ENCODE results near the gene ATAD1. TPM values are rescaled to one million over a fixed set of nuclear protein-coding genes. Genes with fewer than 3 reads are reported as not detected.

The ATAD1 gene
- total RNA-seq, 1 donor: 51.8 TPM

DNA sequence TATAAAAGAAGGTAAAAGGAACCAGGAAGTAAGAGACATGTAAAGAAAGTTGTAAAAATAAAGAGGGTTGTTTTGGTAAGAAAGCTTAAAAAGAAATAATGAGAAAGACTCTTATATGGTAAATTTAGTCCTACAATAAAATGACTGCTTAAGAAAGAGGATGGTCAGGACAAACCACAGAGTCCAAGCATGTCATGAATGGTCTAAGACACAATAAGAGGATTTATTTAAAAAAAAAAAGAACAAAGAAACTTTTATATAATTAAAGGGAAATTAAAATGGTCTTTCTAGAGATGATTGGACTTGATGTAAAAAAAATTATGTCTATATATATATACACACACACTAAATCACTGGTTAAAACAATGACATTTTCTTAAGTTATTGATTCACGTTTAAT, 18.2 kb downstream of the ATAD1 start:
- no peak for DNase-seq (ENCODE audit: low read depth)
- TF ChIP-seq, protein P1, sequence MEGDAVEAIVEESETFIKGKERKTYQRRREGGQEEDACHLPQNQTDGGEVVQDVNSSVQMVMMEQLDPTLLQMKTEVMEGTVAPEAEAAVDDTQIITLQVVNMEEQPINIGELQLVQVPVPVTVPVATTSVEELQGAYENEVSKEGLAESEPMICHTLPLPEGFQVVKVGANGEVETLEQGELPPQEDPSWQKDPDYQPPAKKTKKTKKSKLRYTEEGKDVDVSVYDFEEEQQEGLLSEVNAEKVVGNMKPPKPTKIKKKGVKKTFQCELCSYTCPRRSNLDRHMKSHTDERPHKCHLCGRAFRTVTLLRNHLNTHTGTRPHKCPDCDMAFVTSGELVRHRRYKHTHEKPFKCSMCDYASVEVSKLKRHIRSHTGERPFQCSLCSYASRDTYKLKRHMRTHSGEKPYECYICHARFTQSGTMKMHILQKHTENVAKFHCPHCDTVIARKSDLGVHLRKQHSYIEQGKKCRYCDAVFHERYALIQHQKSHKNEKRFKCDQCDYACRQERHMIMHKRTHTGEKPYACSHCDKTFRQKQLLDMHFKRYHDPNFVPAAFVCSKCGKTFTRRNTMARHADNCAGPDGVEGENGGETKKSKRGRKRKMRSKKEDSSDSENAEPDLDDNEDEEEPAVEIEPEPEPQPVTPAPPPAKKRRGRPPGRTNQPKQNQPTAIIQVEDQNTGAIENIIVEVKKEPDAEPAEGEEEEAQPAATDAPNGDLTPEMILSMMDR (IDR thresholded peaks at IDR 0.05; ENCODE audit: insufficient read depth, low read length): no peak
- H3K4me3 ChIP-seq (ENCODE audit: low read depth, low read length): no peak overlapping the region

DNA sequence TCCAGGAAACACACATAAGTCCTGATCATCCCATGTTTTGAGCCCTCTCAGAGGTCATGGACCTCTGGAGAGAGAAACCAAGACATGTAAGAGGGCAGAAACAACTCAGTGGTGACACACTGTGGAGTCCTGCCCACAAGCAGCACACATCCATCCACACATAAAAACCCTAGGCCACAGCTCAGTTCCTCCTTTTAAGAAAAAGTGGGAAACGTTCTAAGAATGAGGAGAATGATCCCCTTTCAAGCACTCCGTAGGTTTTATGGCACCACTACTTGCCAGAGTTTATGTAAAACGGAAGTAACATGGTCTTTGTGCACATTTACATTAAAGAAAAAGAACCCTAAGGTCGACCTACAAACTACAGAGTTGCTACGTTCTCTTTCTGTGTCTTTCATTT, 19.9 kb downstream of the ATAD1 start:
- DNase-seq (ENCODE audit: low read depth): no peak
- no peak overlapping the region for H3K4me3 ChIP-seq (ENCODE audit: low read depth, low read length)
- TF ChIP-seq, protein P1 (IDR thresholded peaks at IDR 0.05; ENCODE audit: insufficient read depth, low read length): no peak

DNA sequence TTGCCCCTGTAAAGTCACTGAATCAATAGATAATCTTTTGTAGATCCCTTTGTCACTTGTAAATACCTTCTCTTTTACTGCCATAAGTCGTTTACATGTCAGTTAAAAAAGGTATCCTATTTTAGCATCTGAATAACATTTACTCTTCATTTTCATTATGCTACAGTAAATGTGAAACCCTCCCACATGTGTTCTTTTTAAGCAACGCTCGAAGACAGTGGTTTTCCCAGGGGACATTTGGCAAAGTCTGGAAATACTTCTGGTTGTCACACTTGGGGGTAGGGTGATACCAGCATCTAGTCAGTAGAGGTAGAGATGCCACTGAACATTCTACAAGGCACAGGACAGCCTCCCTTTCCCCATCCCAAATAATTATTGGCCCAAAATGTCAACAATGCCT, 23.7 kb downstream of the ATAD1 start:
- no peak overlapping the region for H3K4me3 ChIP-seq (ENCODE audit: low read depth, low read length)
- TF ChIP-seq, protein P1 (IDR thresholded peaks at IDR 0.05; ENCODE audit: insufficient read depth, low read length): no peak
- DNase-seq (ENCODE audit: low read depth): no peak

DNA sequence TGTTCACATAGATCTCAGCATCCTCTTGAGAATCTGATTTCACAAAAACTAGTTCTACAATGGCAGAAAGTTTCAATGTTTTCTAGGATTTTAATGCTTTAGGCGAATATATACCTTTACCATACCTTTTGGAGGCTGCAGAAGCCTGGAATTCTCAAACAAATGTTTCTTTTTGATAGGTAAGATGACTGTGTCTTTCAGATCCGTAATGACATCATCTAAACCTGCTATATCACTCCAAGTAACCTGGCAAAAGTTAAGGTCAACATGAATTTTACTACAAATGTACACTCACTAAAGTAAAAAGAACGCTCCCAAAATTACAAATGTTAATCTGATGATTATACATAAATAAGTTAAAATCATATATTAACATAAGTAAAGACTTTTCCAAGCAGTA, 27.8 kb downstream of the ATAD1 start:
- TF ChIP-seq, protein P1 (IDR thresholded peaks at IDR 0.05; ENCODE audit: insufficient read depth, low read length): no peak
- DNase-seq (ENCODE audit: low read depth): no peak
- H3K4me3 ChIP-seq (ENCODE audit: low read depth, low read length): no peak overlapping the region

DNA sequence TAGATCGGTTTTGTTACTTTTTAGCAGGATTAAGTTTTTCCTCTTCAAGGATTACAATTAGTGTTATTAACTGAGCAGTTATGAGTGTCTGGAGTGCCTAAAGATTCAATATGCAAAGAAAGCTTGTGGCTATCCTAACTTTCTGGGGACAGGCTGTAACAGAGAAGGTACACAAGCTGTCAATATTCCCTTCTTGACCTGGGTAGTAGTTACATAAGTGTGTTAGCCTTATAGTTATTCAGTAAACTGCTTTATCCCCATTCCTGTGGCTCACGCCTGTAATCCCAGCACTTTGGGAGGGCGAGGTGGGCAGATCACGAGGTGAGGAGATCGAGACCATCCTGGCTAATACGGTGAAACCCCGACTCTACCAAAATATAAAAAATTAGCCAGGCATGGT, 31.6 kb downstream of the ATAD1 start:
- no peak overlapping the region for H3K4me3 ChIP-seq (ENCODE audit: low read depth, low read length)
- TF ChIP-seq, protein P1 (IDR thresholded peaks at IDR 0.05; ENCODE audit: insufficient read depth, low read length): no peak
- no peak for DNase-seq (ENCODE audit: low read depth)

DNA sequence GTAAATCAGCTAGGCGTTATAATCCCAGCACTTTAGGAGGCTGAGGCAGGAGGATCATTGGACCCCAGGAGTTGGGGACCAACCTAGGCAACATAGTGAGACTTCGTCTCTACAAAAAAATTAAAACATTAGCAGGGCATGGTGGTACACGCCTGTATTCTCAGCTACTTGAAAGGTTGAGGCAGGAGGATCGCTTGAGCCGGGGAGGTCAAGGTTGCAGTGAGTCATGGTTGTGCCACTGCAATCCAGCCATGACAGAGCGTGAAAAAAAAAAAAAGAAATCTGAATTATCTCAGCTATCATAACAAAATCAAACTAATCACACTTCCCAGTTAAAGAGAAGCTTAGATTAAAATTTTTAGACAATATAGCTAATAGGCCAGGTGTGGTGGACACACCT, 35.3 kb downstream of the ATAD1 start:
- no peak overlapping the region for H3K4me3 ChIP-seq (ENCODE audit: low read depth, low read length)
- TF ChIP-seq, protein P1 (IDR thresholded peaks at IDR 0.05; ENCODE audit: insufficient read depth, low read length): no peak
- DNase-seq (ENCODE audit: low read depth): no peak

DNA sequence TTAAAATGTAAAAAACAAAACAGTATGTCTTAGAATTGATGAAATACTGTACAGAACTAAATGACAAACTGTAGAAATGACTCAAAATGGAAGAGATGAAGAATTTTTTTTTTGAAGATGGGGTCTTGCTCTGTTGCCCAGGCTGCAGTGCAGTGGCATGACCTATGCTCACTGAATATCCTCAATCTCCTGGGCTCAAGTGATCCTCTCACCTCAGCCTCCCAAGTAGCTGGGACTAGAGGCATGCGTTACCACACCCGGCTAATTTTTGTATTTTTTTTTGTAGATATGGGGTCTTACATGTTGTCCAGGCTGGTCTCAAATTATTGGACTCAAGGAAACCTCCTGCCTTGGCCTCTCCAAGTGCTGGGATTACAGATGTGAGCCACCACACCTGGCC, 36.5 kb downstream of the ATAD1 start:
- TF ChIP-seq, protein P1 (IDR thresholded peaks at IDR 0.05; ENCODE audit: insufficient read depth, low read length): no peak
- H3K4me3 ChIP-seq (ENCODE audit: low read depth, low read length): no peak overlapping the region
- no peak for DNase-seq (ENCODE audit: low read depth)
